ENCODE measurements around the gene FZD4. TPM values are rescaled to one million over a fixed set of nuclear protein-coding genes. Genes with fewer than 3 reads are reported as not detected.

Gene FZD4
- total and polyA plus RNA-seq, 2 donors (not counting 3 experiments of a cell fraction or from before 2014, with no cell fraction given), result 56.6 to 112 TPM

- Histone ChIP-seq H3K4me3 (replicated peaks in 1 of 3; ENCODE audit: insufficient read depth in 1 of 3, low read depth in 1 of 3, low read length in 3 of 3) (no peak overlapping the region), H3K27ac (ENCODE audit: insufficient read depth, low read depth, low read length) (no peak overlapping the region), H3K27me3 (ENCODE audit: control insufficient read depth in 2 of 2, insufficient read depth in 2 of 2, low read length in 2 of 2) (no peaks in the 10 kb centered on the region), H2AFZ (ENCODE audit: low read depth, low read length) (no peak overlapping the region), H3K4me2 (ENCODE audit: insufficient read depth, low read length) (no peak overlapping the region), H3K36me3 (ENCODE audit: control insufficient read depth in 2 of 2, extremely low read depth in 1 of 2, insufficient read depth in 2 of 2, low read length in 2 of 2) (no peaks in the 10 kb centered on the region), H3K9ac (replicated peaks; ENCODE audit: extremely low read depth, insufficient read depth, low read length) (no peak overlapping the region), H3K79me2 (ENCODE audit: control insufficient read depth, insufficient read depth, low read length) (peaks cover 21% of the 10 kb centered on the region), H3K9me1 (replicated peaks; ENCODE audit: control insufficient read depth, extremely low read depth, insufficient read depth, low read length) (no peaks in the 10 kb centered on the region), H3K9me3 (replicated peaks; ENCODE audit: control insufficient read depth, insufficient read depth, low read length) (no peaks in the 10 kb centered on the region), H3K4me1 (ENCODE audit: control insufficient read depth, extremely low read depth, insufficient read depth, low read length) (peaks cover 9% of the 10 kb centered on the region), H4K20me1 (replicated peaks; ENCODE audit: control insufficient read depth, extremely low read depth, insufficient read depth, low read length) (no peaks in the 10 kb centered on the region)
- intact Hi-C loops (cut with micrococcal nuclease) (no loop called here), dilution Hi-C loops (cut with MboI; ENCODE audit: extremely low pct_ligation_motif_present, low sequenced_read_pairs) (no loop called here)
- ChIA-PET POLR2A (no interaction called here), CTCF (interaction anchor here (0.8 to 8.0 kb wide), 7 partner anchors 9 to 463 kb away, joined by 3 to 48 read pairs (median 3); no protein-coding TSS in a partner anchor)
- BruUV-seq (replicated peaks), result no TSS peak
- FAIRE-seq, result peak; percentile 37
- TF ChIP-seq MAX (IDR thresholded peaks at IDR 0.05; ENCODE audit: insufficient read depth, insufficient read length) (no peak), JUN (IDR thresholded peaks at IDR 0.05; ENCODE audit: borderline replicate concordance, insufficient read depth, insufficient read length, low read depth) (no peak), EZH2 (IDR thresholded peaks at IDR 0.05; ENCODE audit: borderline replicate concordance, low read depth, low read length, severe bottlenecking) (no peak), CTCF (IDR thresholded peaks at IDR 0.05; ENCODE audit: extremely low read depth in 1 of 2, insufficient read depth in 1 of 2, low read depth in 1 of 2, low read length in 2 of 2) (no peak), MYC (IDR thresholded peaks at IDR 0.05; ENCODE audit: low read depth, low read length) (no peak), GATA2 (IDR thresholded peaks at IDR 0.05; ENCODE audit: insufficient read depth, insufficient read length, low read depth, low read length) (no peak), FOS (IDR thresholded peaks at IDR 0.05; ENCODE audit: borderline replicate concordance, insufficient read depth, low read length) (no peak), POLR2A (IDR thresholded peaks at IDR 0.05; ENCODE audit: low read depth, low read length) (no peak), POLR2AphosphoS5 (IDR thresholded peaks at IDR 0.05; ENCODE audit: insufficient read depth, low read depth, low read length) (no peak)
- DNase-seq (ENCODE audit: low read depth, low spot score), result no peak
Measured at GRCh38 chr11:86957976-86958646, 2.9 kb upstream of the FZD4 start.
